Measurements from ENCODE around the gene COBL. TPM values are rescaled to one million over a fixed set of nuclear protein-coding genes. Genes with fewer than 3 reads are reported as not detected.
A peak's percentile ranks its signal among the peaks of the same experiment; 100 is the strongest.

Gene COBL
- total RNA-seq, 1 donor from 2014 or later: not detected

- H3K36me3 Mint-ChIP-seq (ENCODE audit: unreplicated experiment): peaks cover 2% of the 10 kb centered on the region
- peak; percentile 51 for DNase-seq (ENCODE audit: extremely low spot score, unreplicated experiment)
- peaks cover 14% of the 10 kb centered on the region for H3K4me1 Mint-ChIP-seq (ENCODE audit: unreplicated experiment)
- no peak overlapping the region for H3K4me3 Mint-ChIP-seq (ENCODE audit: unreplicated experiment)
- TF ChIP-seq, protein P1, sequence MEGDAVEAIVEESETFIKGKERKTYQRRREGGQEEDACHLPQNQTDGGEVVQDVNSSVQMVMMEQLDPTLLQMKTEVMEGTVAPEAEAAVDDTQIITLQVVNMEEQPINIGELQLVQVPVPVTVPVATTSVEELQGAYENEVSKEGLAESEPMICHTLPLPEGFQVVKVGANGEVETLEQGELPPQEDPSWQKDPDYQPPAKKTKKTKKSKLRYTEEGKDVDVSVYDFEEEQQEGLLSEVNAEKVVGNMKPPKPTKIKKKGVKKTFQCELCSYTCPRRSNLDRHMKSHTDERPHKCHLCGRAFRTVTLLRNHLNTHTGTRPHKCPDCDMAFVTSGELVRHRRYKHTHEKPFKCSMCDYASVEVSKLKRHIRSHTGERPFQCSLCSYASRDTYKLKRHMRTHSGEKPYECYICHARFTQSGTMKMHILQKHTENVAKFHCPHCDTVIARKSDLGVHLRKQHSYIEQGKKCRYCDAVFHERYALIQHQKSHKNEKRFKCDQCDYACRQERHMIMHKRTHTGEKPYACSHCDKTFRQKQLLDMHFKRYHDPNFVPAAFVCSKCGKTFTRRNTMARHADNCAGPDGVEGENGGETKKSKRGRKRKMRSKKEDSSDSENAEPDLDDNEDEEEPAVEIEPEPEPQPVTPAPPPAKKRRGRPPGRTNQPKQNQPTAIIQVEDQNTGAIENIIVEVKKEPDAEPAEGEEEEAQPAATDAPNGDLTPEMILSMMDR (IDR thresholded peaks at IDR 0.05): no peak
- H3K27ac Mint-ChIP-seq (ENCODE audit: unreplicated experiment): no peak overlapping the region
- peaks cover 6% of the 10 kb centered on the region for H3K9me3 Mint-ChIP-seq (ENCODE audit: unreplicated experiment)
- no peaks in the 10 kb centered on the region for H3K27me3 Mint-ChIP-seq (ENCODE audit: unreplicated experiment)
These were observed 186.8 kb downstream of the COBL start for GRCh38 chr7:51129527-51130472.

GRCh38 chr7:51128545-51129435 is 187.8 kb downstream of the COBL start:
- Mint-ChIP-seq H3K36me3 (ENCODE audit: unreplicated experiment) (peaks cover 2% of the 10 kb centered on the region), H3K4me1 (ENCODE audit: unreplicated experiment) (peaks cover 8% of the 10 kb centered on the region), H3K9me3 (ENCODE audit: unreplicated experiment) (peaks cover 6% of the 10 kb centered on the region), H3K27me3 (ENCODE audit: unreplicated experiment) (no peaks in the 10 kb centered on the region), H3K4me3 (ENCODE audit: unreplicated experiment) (no peak overlapping the region), H3K27ac (ENCODE audit: unreplicated experiment) (no peak overlapping the region)
- TF ChIP-seq, protein P1 (IDR thresholded peaks at IDR 0.05): no peak
- peak; percentile 73 for DNase-seq (ENCODE audit: extremely low spot score, unreplicated experiment)

DNA sequence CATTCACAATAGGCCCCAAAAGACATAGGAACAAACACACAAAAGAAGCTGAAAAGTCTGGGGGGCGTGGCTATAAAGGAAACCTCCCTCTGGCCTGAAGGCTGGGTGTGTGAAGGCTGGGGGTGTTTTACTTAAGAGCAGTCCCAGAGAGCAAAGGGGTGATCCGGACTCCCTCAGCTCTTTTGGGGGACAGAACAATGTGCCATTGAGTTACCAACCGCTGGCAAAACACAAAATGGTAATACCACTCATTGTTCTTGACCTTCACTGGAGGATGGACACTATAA is 189.0 kb downstream of the COBL start:
- Mint-ChIP-seq H3K27me3 (ENCODE audit: unreplicated experiment) (no peaks in the 10 kb centered on the region), H3K4me3 (ENCODE audit: unreplicated experiment) (no peak overlapping the region), H3K36me3 (ENCODE audit: unreplicated experiment) (peaks cover 2% of the 10 kb centered on the region), H3K4me1 (ENCODE audit: unreplicated experiment) (peaks cover 11% of the 10 kb centered on the region), H3K9me3 (ENCODE audit: unreplicated experiment) (peaks cover 6% of the 10 kb centered on the region), H3K27ac (ENCODE audit: unreplicated experiment) (no peak overlapping the region)
- DNase-seq (ENCODE audit: extremely low spot score, unreplicated experiment): peak; percentile 36
- TF ChIP-seq, protein P1 (IDR thresholded peaks at IDR 0.05): no peak

DNA sequence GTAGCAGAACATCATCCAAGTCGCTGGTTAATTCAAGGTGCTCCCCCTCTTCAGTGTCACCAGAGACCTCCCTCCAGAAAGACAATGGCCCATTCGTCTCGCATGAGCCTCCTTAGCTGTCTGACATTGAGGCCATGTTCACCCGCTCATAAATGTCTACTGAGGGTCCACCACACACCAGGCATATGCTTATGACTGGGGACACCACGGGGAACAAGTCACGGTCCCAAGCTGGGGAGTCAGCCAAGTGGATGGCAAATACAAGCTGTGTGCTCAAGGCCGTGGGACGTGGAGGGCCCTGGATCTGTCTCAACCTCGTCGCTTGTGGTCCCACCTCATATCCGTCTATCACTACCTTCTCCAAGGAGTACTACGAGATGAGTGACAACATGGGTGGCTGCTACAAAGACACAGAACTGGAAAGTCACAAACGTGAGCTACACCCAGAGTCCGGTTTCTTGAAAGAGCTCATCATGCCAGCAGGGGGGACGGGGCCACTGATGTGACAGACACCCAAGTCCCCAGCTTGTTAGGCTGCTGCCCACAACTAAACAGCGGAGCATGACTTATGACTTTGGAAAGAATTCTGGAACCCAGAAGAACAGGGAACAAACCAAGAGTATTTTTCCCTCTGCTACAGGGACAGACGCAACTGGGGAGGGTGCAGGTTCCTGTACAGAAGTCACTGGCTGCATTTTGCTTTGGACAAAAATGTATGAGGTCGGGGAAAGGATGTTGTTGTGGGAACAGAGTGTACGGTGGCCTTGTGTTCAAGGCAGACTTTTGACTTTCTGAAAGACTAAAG is 189.6 kb downstream of the COBL start:
- no peak overlapping the region for H3K27ac Mint-ChIP-seq (ENCODE audit: unreplicated experiment)

More for the DNA sequence above, 189.6 kb downstream of the COBL start:
- H3K4me1 Mint-ChIP-seq (ENCODE audit: unreplicated experiment): peaks cover 15% of the 10 kb centered on the region
- DNase-seq (ENCODE audit: extremely low spot score, unreplicated experiment): peak; percentile 62
- H3K4me3 Mint-ChIP-seq (ENCODE audit: unreplicated experiment): no peak overlapping the region
- TF ChIP-seq, protein P1 (IDR thresholded peaks at IDR 0.05): no peak
- H3K36me3 Mint-ChIP-seq (ENCODE audit: unreplicated experiment): peaks cover 2% of the 10 kb centered on the region
- no peaks in the 10 kb centered on the region for H3K27me3 Mint-ChIP-seq (ENCODE audit: unreplicated experiment)
- peaks cover under 1% of the 10 kb centered on the region for H3K9me3 Mint-ChIP-seq (ENCODE audit: unreplicated experiment)

All from osteocyte (in vitro differentiated cells).